A549 (cell line): Measurements from ENCODE around the gene RHOB.

ENCODE experiments used
- BCL3 ChIP-seq: fragments of >200 bp; sonication (Bioruptor Twin); formaldehyde crosslinking; IDR thresholded peaks from 3 replicates; pipeline ENCODE4 v1.6.1; 2016
- EP300 ChIP-seq, 2 experiments: fragments of >200 bp; sonication (Bioruptor Twin); formaldehyde crosslinking; IDR thresholded peaks; 2 replicates in 1 of 2; 3 replicates in 1 of 2; pipeline ENCODE4 v1.6.1; 2016 to 2017
- FOSL2 ChIP-seq, 2 experiments: fragments of 450-650 bp in 1 of 2; fragments of >200 bp in 1 of 2; sonication (Bioruptor Twin) in 1 of 2; formaldehyde crosslinking; IDR thresholded peaks; 2 replicates each; pipeline versions ENCODE4 v1.5.0 to v1.6.1; 2016 to 2020; ENCODE audit warnings: mild to moderate bottlenecking in 1 of 2, moderate library complexity in 1 of 2
- JUNB ChIP-seq: fragments of >200 bp; sonication (Bioruptor Twin); formaldehyde crosslinking; IDR thresholded peaks from 2 replicates; pipeline ENCODE4 v1.6.1; 2016
- KDM1A ChIP-seq: fragments of 200-600 bp; sonication (generic); IDR thresholded peaks from 2 replicates; pipeline ENCODE4 v1.6.1; 2016; ENCODE audit warnings: low read depth, mild to moderate bottlenecking
- MAZ ChIP-seq: fragments of 150-350 bp; IDR thresholded peaks from 2 replicates; pipeline ENCODE4 v1.6.1; 2014; ENCODE audit warnings: antibody characterized with exemption, low read depth, low read length, borderline replicate concordance
- NFE2L2 ChIP-seq: fragments of 150-350 bp; conservative IDR thresholded peaks from 2 replicates; pipeline ENCODE4 v1.6.1; 2014; ENCODE audit warnings: low read length
- PBX3 ChIP-seq: IDR thresholded peaks from 2 replicates; pipeline ENCODE4 v1.6.1; 2012
- POLR2A ChIP-seq: IDR thresholded peaks from 2 replicates; pipeline ENCODE4 v1.6.1; 2012; ENCODE audit warnings: mild to moderate bottlenecking, low read length
- POLR2AphosphoS2 ChIP-seq: conservative IDR thresholded peaks from 2 replicates; pipeline ENCODE4 v1.6.1; 2012; ENCODE audit warnings: low read length, improper control_type of control experiment, inconsistent platforms
- SMC3 ChIP-seq: fragments of >200 bp; sonication (Bioruptor Twin); formaldehyde crosslinking; IDR thresholded peaks from 3 replicates; pipeline ENCODE4 v1.6.1; 2018; ENCODE audit warnings: inconsistent platforms
- TFCP2L1 ChIP-seq: fragments of 250-450 bp; sonication (Bioruptor Pico); IDR thresholded peaks from 2 replicates; pipeline ENCODE4 v1.5.0; 2021; ENCODE audit warnings: mild to moderate bottlenecking
- TF ChIP-seq, protein P1 (sequence below): fragments of >200 bp; sonication (Bioruptor Twin); formaldehyde crosslinking; IDR thresholded peaks from 3 replicates; pipeline ENCODE4 v1.5.1; 2016
- TF ChIP-seq, protein P2 (sequence below): fragments of 250-450 bp; sonication (Bioruptor Pico); IDR thresholded peaks from 2 replicates; pipeline ENCODE4 v1.5.0; 2021; ENCODE audit warnings: mild to moderate bottlenecking, moderate library complexity, borderline replicate concordance

GRCh38 chr2:20488782-20489181 is 41.9 kb downstream of the RHOB start:
- TF ChIP-seq, protein P1, sequence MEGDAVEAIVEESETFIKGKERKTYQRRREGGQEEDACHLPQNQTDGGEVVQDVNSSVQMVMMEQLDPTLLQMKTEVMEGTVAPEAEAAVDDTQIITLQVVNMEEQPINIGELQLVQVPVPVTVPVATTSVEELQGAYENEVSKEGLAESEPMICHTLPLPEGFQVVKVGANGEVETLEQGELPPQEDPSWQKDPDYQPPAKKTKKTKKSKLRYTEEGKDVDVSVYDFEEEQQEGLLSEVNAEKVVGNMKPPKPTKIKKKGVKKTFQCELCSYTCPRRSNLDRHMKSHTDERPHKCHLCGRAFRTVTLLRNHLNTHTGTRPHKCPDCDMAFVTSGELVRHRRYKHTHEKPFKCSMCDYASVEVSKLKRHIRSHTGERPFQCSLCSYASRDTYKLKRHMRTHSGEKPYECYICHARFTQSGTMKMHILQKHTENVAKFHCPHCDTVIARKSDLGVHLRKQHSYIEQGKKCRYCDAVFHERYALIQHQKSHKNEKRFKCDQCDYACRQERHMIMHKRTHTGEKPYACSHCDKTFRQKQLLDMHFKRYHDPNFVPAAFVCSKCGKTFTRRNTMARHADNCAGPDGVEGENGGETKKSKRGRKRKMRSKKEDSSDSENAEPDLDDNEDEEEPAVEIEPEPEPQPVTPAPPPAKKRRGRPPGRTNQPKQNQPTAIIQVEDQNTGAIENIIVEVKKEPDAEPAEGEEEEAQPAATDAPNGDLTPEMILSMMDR, result no peak
- TF ChIP-seq POLR2A (no peak), PBX3 (no peak), SMC3 (no peak), POLR2AphosphoS2 (no peak), FOSL2 (IDR thresholded peaks at IDR 0.05) (no peak), FOSL2 (CRISPR knock-in tag; IDR thresholded peaks at IDR 0.05) (no peak), JUNB (no peak), NFE2L2 (no peak), MAZ (no peak), KDM1A (no peak), TFCP2L1 (CRISPR knock-in tag) (no peak), BCL3 (no peak), EP300 (IDR thresholded peaks at IDR 0.05) (no peak)
- TF ChIP-seq, protein P2, sequence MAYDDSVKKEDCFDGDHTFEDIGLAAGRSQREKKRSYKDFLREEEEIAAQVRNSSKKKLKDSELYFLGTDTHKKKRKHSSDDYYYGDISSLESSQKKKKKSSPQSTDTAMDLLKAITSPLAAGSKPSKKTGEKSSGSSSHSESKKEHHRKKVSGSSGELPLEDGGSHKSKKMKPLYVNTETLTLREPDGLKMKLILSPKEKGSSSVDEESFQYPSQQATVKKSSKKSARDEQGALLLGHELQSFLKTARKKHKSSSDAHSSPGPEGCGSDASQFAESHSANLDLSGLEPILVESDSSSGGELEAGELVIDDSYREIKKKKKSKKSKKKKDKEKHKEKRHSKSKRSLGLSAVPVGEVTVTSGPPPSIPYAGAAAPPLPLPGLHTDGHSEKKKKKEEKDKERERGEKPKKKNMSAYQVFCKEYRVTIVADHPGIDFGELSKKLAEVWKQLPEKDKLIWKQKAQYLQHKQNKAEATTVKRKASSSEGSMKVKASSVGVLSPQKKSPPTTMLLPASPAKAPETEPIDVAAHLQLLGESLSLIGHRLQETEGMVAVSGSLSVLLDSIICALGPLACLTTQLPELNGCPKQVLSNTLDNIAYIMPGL (CRISPR knock-in tag), result no peak
